GM18511 (cell line): Measurements from ENCODE around the gene SH2D3C.

Experiments used
- ATAC-seq: cut with Tn5 transposase; IDR thresholded peaks from one replicate; pipeline ENCODE4 v1.9.1; 2021; ENCODE audit warnings: mild to moderate bottlenecking, moderate library complexity; ENCODE audit not compliant: unreplicated experiment

The SH2D3C gene

DNA sequence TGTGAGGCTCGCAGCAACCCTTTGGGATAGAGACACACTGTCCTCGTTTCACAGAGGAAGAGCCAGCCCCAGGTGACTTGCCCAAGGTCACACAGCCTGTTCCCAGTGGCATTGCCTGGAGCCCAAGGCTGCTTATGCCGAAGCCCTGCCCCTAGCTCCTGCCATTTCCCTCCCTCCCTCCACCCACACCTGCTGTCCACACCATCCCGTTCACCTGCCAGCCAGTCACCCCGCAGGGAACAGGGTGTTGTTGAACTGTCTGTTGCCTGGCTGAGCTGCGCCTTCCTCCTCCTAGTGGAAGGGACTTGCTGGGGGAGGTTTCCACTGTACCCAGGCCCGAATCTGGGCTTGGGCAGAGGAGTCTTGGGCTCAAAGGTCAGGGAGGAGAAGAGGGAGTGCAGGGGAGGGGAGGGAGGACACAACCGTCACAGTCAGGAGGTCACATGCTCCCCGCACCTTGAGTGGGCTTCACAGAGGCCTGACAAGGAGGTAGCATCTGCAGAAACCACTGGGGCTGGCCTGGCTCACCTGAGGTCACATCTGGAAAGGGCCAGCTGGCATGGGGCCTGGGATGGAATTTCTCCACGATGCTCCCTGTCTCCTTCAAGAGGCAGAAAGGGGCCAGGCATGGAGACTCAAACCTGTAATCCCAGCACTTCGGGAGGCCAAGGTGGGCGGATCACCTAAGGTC lies 56.3 kb downstream of the SH2D3C start:
- ATAC-seq: no peak

DNA sequence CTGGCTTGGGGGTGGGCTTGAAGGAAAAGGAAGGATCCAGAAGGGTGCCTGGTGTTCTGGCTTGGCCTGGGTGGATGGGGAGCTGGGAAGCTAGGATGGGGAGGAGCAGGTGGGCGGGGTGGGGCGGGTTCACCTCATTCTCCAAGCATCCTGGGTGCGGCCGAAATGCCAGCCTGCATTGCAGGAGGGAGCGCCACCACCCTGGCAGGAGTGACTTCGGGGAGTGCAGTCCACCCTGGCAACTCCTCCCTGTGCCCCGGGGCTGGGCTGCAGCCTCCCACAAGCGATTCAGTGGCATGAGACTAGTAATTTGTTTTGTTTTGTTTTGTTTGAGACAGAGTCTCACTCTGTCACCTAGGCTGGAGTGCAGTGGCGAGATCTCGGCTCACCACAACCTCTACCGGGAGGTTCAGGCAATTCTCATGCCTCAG lies 57.1 kb downstream of the SH2D3C start:
- ATAC-seq: no peak

GRCh38 chr9:127720865-127721227 lies 57.6 kb downstream of the SH2D3C start:
- no peak for ATAC-seq

- no peak for ATAC-seq
Observed at GRCh38 chr9:127720031-127720864, 58.2 kb downstream of the SH2D3C start.

DNA sequence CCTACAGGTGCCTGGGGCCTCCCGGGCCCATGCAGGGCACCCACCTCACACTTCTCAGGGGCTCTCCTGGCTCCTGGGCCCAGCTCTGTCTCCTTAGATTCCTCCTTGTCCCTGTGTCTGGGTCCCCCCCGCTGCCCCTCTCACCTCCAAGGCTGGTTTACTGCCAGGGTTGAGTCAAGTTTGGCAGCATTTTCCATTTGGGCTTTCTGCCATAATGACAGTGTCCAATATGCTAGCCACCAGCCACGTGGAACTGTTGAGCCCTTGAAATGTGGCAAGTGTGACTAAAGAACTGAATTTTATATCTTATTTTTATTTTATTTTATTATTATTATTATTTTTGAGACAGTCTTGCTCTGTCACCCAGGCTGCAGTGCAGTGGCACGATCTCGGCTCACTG lies 60.7 kb downstream of the SH2D3C start:
- no peak for ATAC-seq

DNA sequence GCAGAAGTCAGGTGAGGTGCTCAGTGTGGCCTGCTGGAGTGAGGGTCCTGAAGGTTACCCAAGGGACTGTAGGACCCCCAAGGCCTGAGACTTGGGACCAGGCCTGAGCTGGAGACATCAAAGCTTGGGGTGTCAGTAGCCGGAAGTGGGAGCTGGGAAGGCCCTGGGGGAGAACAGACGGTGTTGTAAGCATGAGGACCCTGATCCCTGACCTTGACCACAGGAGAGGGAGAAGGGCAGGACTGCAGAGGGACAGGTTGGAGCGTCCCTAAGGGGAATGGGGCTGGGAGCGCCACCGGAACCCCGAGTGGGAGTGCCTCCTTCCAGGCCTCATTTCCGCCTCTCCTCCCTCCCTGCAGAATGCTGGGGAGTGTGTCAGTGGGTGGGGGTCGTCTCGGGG lies 62.1 kb downstream of the SH2D3C start:
- ATAC-seq: no peak

DNA sequence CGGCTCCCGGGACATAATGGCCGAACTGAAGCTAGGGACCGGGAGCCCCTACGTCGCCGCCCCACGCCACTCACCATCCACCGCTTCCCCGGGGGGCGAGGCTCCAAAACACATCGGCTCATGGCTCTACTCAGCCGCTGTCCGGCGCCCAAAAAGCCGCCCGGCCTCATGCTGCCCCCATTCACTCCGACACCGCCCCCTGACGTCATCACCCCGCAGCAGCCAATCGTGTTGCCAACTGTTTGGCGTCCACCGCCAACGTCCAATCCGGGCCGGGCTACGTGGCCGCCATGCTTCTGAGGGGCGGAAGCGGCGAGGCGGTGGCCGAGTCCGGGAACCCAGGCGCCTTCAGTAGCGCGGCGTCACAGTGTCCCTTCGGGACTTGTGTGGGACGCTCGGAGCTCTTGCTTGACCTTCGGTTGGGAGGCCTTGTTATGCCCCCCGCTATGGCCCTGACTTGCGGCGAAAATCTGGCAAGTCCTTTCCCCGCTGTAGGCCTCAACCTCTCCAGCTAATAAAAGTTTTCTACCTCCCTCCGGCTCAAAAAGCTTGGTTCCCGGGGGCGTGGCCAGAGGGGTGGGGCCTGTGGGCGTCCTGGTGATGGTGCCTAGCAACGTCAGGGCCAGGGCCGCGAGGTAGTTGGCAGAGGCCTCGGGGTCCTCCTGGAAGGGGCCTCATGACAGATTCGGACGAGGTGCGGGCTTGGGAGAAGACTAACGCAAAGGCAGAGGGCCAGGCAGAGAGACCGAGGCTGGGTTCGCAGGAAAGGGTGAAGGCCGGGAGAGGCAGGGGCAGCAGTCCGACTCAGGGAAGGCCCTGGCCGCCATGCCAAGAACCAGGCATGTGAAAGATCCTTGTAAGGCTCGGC lies 62.8 kb downstream of the SH2D3C start, which contains the start of the genes PTRH1 and TTC16:
PTRH1 (minus strand) TSS at position 194 of the 868 bp plus-strand sequence; CDS start at position 170, 24 bp downstream.
TTC16 (plus strand) TSS at position 610 of the 868 bp plus-strand sequence; CDS start at position 677, 67 bp downstream.
- ATAC-seq: peak; percentile 94

DNA sequence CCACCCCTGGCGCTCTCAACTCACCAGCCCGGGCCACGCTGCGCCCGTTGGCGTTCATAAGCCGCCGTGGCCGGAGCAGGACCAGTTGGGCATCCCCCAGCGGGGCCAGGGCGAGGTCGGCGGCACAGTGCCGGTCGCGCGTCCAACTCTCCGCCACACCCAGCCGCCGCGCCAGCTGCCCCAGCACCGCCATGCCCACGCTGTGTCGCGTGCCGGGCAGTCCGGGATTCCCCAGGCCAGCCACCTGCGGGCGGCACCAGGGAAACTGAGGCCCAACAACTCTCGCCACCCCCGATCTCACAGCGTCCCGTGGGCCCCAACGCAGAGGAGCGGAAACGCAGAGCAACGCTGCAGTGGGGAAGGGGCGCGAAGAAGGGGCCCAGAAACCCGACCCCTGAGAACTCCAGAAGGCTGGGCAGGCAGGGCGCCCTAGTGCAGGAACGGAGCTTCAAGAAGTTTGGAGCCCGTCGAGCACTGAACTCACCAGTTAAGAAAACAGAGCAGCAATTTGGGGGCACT lies 63.5 kb downstream of the SH2D3C start:
- ATAC-seq: peak; percentile 11

DNA sequence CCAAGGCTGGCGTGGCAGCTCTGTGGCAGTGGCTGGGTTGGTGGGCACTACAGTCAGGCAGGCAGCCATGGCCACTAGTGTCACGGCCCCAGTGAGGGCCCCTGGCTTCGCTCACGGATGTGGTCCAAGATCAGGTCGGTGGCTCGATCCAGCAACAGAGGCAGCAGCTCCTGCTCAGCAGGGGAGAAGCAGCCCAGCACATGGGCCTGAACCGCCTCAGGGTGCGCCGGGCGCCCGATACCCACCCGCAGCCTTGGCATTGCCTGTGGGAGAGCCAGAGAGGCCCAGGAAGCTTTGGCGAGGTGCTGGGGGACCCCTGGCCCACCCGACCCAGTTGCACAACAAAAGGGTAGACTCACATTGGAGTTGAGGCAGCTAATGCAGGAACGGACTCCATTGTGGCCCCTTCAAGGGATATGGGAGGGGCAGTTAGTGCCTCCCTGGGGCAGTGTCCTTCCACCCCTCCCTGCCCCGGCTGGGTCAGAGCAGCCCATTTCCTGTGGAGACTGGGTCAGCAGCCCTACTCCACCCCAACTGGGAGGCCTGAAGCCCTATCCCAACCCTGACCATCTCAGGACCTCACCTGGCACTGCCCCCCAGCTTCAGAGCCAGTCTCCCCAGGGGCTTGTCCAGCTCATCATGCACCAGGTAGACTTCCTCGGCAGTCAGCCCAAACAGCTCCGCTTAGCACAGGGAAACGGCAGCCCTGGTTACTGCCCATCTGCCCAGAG lies 64.3 kb downstream of the SH2D3C start:
- ATAC-seq: no peak

- ATAC-seq: no peak
Observed at GRCh38 chr9:127712867-127713266, 65.6 kb downstream of the SH2D3C start.

DNA sequence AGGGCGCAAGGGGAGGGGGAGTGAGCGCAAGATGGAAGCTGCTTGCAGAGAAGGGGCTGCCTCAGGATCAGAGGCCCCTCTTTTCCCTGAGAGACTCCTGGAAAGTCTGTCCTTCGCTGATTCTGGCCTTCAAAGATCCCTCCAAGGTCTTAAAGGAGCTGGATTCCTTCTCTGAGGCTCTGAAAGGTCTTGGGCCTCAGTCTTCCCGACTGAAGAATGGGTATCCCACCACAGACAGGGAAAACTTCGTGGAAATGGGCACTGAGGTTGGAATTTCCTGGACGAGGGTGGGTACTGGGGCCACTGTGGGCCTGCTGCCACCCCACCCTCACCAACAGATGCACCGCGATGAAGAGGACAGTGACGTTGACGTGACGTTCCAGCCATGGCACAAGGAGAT lies 66.1 kb downstream of the SH2D3C start:
- no peak for ATAC-seq

- ATAC-seq: no peak
Observed at GRCh38 chr9:127711831-127712274, 66.6 kb downstream of the SH2D3C start.

GRCh38 chr9:127711226-127711701 lies 67.2 kb downstream of the SH2D3C start:
- no peak for ATAC-seq

DNA sequence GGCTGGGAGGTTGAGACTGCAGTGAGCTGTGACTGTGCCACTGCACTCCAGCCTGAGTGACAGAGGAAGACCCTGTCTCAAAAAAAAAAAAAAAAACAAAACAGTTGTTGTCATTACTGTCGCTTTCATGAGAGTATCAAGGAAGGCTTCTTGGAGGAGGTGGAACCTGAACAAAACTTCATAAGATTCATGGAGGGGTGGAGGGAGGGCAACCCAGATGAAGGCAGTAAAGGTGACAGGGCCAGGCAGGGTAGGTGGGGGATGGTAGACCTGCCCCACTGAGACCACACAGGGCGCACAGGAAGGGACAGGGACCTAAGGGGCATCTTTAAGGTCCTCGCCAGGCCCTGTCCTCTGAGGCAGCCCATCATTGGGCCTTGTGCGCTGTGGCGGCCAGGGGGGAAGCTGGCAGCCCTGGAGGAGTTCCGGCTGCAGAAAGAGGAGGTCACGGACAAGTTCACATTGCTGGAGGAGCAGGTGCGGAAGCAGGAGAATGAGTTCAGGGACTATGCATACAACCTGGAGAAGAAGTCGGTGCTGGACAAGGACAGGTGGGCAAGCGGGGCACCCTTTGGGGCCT lies 68.2 kb downstream of the SH2D3C start:
- ATAC-seq: no peak

- no peak for ATAC-seq
Observed at GRCh38 chr9:127708952-127709587, 69.4 kb downstream of the SH2D3C start.

DNA sequence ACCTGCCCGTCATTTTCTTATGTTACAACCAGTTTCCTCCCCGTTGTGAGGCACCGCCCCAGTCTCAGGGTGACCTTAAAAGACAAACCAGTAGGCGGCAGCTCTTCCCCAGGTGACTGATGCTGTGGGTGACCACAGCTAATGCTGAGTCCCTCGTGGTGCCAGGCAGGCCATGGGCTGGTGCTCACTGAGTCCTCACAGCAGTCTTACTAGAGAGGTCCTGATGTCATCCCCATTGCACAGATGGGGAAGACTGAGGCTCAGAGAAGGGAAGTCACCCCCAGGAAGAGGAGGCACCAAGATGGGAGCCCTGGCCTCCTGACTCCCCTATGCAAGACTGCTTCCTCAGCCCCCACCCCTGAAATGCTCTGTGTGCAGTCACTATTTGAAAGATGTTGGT lies 70.7 kb downstream of the SH2D3C start:
- ATAC-seq: no peak

DNA sequence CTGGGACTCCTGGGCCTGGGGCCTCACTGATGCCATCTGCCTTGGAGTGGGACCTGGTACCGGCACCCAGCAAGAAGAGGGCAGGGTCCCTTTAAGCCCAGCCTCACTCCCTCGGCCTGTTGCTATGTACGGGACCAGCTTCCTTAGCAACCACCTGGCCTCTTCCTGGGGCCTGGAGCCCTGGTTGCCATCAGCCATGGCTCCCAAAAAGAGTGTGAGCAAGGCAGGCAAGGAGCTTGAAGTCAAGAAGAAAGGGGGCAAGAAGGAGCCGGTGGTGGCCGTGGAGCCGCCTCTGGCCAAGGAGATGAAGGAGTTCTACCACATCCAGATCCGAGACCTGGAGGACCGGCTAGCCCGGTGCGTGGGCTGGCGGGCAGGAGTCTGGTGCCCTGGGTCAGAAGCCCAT lies 71.6 kb downstream of the SH2D3C start, which contains the start of gene CFAP157:
CFAP157 (plus strand) TSS at position 153 of the 406 bp plus-strand sequence; CDS start at position 197, 44 bp downstream.
- no peak for ATAC-seq

DNA sequence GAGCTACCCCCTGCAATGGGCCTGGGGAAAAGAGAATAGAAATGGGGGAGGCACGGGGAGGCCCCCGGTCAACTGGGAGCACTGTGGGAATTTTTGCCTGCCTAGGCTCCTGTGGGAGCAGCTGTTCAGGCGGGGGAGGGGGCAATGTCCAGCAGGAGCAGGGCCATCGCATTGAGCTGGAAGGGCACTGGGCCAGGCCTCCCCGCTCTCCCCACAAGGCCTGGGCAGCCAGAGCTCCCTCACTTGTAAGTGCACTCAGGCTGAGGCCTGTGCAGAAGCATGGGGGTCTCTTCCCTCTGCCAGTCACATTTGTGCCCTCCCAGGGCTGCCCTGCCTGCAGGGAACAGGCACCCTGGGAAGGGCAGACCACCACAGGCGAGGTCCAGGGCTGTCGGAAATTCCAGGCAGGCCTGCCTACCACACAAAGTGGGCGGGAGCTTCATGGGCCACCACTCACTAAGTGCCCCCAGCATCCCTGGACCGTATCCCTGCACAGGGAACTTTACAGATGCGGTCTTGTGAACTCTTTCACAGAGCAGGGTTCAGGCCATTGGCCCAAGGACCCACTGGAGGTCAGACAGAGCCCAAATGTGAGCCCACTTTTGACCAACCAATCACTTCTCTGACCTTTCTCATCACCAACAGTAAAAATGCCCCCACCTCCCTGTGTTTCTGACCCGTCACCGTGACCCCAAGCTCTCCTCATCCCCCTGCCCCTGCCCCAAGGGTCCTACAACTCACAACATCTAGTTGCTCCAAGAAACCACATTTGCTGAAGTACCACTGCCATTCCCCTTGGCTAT lies 72.7 kb downstream of the SH2D3C start:
- ATAC-seq: no peak
